ENCODE data around the gene USP21. TPM values are rescaled to one million over a fixed set of nuclear protein-coding genes. Genes with fewer than 3 reads are reported as not detected.
"Not testable (repeated sequence)": the region's sequence is repeated elsewhere in the genome, so short reads cannot be mapped to it uniquely, and the experiment has no call there.

Gene USP21
- total RNA-seq, 3 donors from 2014 or later (not counting 1 experiment from before 2014, with no cell fraction given), result 31.6 to 40.3 (median 35.3) TPM

DNA sequence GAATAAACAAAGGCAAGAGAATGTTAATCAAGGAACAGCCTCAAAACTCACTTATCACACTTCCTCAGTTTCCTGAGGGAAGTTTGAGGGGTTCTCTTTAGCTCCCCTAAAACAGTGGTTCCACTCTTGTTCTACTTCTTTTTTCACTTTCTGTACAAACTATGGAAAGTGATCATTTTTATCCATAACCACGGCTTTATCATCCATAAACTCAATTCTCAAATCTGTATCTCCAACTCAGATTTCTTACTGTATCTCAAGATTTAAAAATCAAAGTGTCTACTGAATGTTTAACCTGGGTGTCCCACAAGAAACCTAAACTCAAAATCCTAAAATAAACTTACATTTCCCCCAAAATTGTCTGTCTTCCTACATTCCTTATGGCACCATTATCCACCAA is 45.4 kb upstream of the USP21 start:
- TF ChIP-seq, protein P1, sequence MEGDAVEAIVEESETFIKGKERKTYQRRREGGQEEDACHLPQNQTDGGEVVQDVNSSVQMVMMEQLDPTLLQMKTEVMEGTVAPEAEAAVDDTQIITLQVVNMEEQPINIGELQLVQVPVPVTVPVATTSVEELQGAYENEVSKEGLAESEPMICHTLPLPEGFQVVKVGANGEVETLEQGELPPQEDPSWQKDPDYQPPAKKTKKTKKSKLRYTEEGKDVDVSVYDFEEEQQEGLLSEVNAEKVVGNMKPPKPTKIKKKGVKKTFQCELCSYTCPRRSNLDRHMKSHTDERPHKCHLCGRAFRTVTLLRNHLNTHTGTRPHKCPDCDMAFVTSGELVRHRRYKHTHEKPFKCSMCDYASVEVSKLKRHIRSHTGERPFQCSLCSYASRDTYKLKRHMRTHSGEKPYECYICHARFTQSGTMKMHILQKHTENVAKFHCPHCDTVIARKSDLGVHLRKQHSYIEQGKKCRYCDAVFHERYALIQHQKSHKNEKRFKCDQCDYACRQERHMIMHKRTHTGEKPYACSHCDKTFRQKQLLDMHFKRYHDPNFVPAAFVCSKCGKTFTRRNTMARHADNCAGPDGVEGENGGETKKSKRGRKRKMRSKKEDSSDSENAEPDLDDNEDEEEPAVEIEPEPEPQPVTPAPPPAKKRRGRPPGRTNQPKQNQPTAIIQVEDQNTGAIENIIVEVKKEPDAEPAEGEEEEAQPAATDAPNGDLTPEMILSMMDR (IDR thresholded peaks at IDR 0.05), result no peak
- Histone ChIP-seq H3K36me3 (ENCODE audit: control insufficient read depth, insufficient read depth, low read length) (peaks cover 4% of the 10 kb centered on the region), H3K4me1 (ENCODE audit: control insufficient read depth, insufficient read depth, low read length) (peaks cover 27% of the 10 kb centered on the region), H3K9me3 (ENCODE audit: control insufficient read depth, insufficient read depth, low read length) (no peaks in the 10 kb centered on the region), H3K27me3 (ENCODE audit: control insufficient read depth, insufficient read depth, low read length) (no peaks in the 10 kb centered on the region), H3K27ac (ENCODE audit: low read length) (no peak overlapping the region), H3K4me3 (ENCODE audit: low read length) (no peak overlapping the region)
- Mint-ChIP-seq H3K27me3 (ENCODE audit: low read depth in 2 of 2) (no peaks in the 10 kb centered on the region), H3K4me1 (peaks cover 33 to 37% of the 10 kb centered on the region in 2 donors), H3K36me3 (no peaks in the 10 kb centered on the region), H3K4me3 (no peak overlapping the region), H3K9me3 (no peaks in the 10 kb centered on the region), H3K27ac (no peak overlapping the region)
- 26% methylated on average over 1 of the region's 1 CpG for WGBS (ENCODE audit: insufficient coverage)
- no peak for ATAC-seq
- no peak for DNase-seq
- intact Hi-C loops (cut with micrococcal nuclease), result no loop called here

DNA sequence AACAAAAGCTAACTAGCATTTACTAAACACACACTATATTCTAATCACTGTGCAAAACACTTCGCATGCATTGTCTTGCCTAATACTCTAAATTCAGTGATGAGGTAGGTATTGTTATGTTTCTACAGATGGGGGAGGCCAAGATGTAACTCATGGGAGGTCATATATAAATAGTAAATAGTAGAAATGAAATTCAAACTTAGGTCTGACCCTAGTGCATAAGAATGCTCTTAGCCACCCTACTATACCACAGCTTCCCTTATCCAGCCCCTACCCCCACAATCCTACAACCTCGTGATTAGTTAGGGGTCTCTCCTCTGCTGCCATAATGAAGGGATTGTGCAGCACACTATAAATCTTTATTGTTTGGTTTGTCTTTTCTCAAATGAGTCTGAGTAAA is 44.7 kb upstream of the USP21 start:
- peaks cover 2% of the 10 kb centered on the region for H3K36me3 ChIP-seq (ENCODE audit: control insufficient read depth, insufficient read depth, low read length)
- H3K27ac ChIP-seq (ENCODE audit: low read length), result no peak overlapping the region
- no peaks in the 10 kb centered on the region for H3K9me3 Mint-ChIP-seq
- H3K4me3 Mint-ChIP-seq, result no peak overlapping the region
- H3K27ac Mint-ChIP-seq, result no peak overlapping the region
- intact Hi-C loops (cut with micrococcal nuclease), result no loop called here
- H3K27me3 ChIP-seq (ENCODE audit: control insufficient read depth, insufficient read depth, low read length), result no peaks in the 10 kb centered on the region
- H3K4me3 ChIP-seq (ENCODE audit: low read length), result no peak overlapping the region
- TF ChIP-seq, protein P1 (IDR thresholded peaks at IDR 0.05), result no peak
- H3K4me1 ChIP-seq (ENCODE audit: control insufficient read depth, insufficient read depth, low read length), result peaks cover 34% of the 10 kb centered on the region
- peaks cover 37 to 43% of the 10 kb centered on the region in 2 donors for H3K4me1 Mint-ChIP-seq
- no peaks in the 10 kb centered on the region for H3K9me3 ChIP-seq (ENCODE audit: control insufficient read depth, insufficient read depth, low read length)
- 100% methylated on average over 1 of the region's 2 CpGs for WGBS (ENCODE audit: insufficient coverage)
- no peaks in the 10 kb centered on the region for H3K36me3 Mint-ChIP-seq
- DNase-seq, result no peak
- no peaks in the 10 kb centered on the region for H3K27me3 Mint-ChIP-seq (ENCODE audit: low read depth in 2 of 2)
- no peak for ATAC-seq

DNA sequence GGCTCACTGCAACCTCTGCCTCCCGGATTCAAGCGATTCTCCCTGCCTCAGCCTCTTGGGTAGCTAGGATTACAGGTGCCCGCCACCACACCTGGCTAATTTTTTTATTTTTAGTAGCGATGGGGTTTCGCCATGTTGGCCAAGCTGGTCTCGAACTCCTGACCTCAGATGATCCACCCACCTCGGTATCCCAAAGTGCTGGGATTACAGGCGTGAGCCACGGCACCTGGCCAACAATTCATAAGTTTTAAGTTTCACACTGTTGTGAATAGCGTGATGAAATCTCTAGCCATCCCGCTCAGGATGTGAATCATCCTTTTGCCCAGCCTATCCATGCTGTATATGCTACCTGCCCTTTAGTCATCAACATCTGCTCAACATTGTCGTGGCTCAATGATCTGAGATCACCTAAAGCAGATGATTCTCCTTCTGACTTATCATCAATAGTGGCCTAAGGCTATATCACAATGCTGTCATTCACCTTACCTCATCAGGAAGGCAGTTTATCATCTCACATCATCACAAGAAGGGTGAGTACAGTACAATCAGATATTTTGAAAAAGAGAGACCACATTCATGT is 44.1 kb upstream of the USP21 start:
- intact Hi-C loops (cut with micrococcal nuclease), result no loop called here

DNA sequence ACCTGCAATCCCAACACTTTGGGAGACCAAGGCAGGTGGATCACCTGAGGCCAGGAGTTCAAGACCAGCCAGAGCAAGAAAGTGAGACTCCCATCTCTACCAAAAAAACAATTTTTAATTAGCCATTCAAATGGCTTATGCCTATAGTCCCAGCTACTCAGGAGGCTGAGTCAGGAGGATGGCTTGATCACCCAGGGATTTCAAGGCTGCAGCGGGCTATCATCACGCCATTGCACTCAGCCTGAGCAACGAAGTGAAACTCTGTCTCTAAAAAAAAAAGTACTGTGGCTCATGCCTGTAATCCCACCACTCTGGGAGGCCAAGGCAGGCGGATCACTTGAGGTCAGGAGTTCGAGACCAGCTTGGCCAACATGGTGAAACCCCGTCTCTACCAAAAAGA is 43.3 kb upstream of the USP21 start:
- WGBS (ENCODE audit: insufficient coverage), result 88% methylated on average over 6 of the region's 6 CpGs
- H3K27ac ChIP-seq (ENCODE audit: low read length), result not testable (repeated sequence)
- peak overlapping the region in 1 of 2 donors; percentile 36 for H3K27ac Mint-ChIP-seq

More for the DNA sequence above, 44.1 kb upstream of the USP21 start:
- Mint-ChIP-seq H3K27me3 (ENCODE audit: low read depth in 2 of 2) (no peaks in the 10 kb centered on the region), H3K9me3 (no peaks in the 10 kb centered on the region), H3K27ac (no peak overlapping the region), H3K4me1 (peaks cover 44 to 50% of the 10 kb centered on the region in 2 donors), H3K36me3 (no peaks in the 10 kb centered on the region), H3K4me3 (no peak overlapping the region)
- DNase-seq (no peak), ATAC-seq (no peak)
- TF ChIP-seq, protein P1 (IDR thresholded peaks at IDR 0.05), result no peak
- H3K9me3 ChIP-seq (ENCODE audit: control insufficient read depth, insufficient read depth, low read length), result no peaks in the 10 kb centered on the region
- WGBS (ENCODE audit: insufficient coverage), result 91% methylated on average over 12 of the region's 12 CpGs
- no peak overlapping the region for H3K4me3 ChIP-seq (ENCODE audit: low read length)
- H3K4me1 ChIP-seq (ENCODE audit: control insufficient read depth, insufficient read depth, low read length), result peaks cover 38% of the 10 kb centered on the region
- H3K36me3 ChIP-seq (ENCODE audit: control insufficient read depth, insufficient read depth, low read length), result peaks cover 5% of the 10 kb centered on the region
- no peak overlapping the region for H3K27ac ChIP-seq (ENCODE audit: low read length)
- H3K27me3 ChIP-seq (ENCODE audit: control insufficient read depth, insufficient read depth, low read length), result no peaks in the 10 kb centered on the region

More for the DNA sequence above, 43.3 kb upstream of the USP21 start:
- H3K9me3 ChIP-seq (ENCODE audit: control insufficient read depth, insufficient read depth, low read length); intact Hi-C loops (cut with micrococcal nuclease); H3K27me3 ChIP-seq (ENCODE audit: control insufficient read depth, insufficient read depth, low read length); ATAC-seq; H3K4me3 ChIP-seq (ENCODE audit: low read length); DNase-seq; H3K36me3 Mint-ChIP-seq; H3K9me3 Mint-ChIP-seq; H3K27me3 Mint-ChIP-seq (ENCODE audit: low read depth in 2 of 2): not testable (repeated sequence)
- H3K4me1 ChIP-seq (ENCODE audit: control insufficient read depth, insufficient read depth, low read length), result peaks cover 38% of the 10 kb centered on the region
- Mint-ChIP-seq H3K4me1 (peaks cover 46 to 51% of the 10 kb centered on the region in 2 donors), H3K4me3 (peak overlapping the region; percentile 47)
- H3K36me3 ChIP-seq (ENCODE audit: control insufficient read depth, insufficient read depth, low read length), result peaks cover 12% of the 10 kb centered on the region
